Measurements from ENCODE around the gene TRPM2. TPM values are rescaled to one million over a fixed set of nuclear protein-coding genes. Genes with fewer than 3 reads are reported as not detected.

Gene TRPM2
- total RNA-seq, 1 donor from 2014 or later, result 0.07 TPM

DNA sequence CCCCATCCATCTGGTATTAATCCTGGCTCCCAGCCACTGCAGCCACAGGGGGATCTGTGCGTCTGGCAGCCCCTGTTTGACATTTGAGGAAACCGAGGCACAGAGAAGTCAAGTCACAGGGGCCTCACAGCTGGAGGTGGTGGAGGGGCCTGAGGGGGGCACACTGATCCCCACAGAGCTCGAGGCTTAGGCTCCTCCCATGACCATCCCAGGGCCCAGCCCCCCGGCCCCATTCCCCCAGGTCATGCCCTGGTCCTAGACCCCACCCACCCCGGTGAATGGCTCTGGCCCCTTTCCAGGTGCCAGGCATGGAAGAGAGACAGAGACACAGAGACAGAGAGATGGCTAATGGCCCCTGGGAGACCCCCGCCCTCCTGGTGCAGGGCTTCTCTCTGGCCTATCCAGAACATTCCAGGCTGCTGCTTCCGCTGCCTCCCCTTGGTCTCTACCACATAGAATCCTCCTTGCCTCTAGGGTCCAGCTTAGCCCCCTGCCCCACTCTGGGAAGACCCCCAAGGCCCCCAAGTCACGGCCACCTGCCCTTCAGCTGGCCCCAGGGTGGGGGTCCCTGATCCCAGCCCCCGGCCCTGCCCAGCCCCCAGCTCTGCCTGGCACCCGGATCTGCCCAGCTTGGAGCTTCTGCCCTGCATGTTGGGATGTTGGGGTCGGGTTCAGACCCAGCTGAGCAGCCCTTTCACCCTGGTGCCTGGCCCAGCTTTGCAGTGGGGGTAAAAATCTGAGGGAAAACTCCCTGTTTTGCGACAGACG is 72.7 kb downstream of the TRPM2 start:
- TF ChIP-seq CTCF (conservative IDR thresholded peaks at IDR 0.05), result no peak
- no peak overlapping the region for H3K27ac Mint-ChIP-seq

DNA sequence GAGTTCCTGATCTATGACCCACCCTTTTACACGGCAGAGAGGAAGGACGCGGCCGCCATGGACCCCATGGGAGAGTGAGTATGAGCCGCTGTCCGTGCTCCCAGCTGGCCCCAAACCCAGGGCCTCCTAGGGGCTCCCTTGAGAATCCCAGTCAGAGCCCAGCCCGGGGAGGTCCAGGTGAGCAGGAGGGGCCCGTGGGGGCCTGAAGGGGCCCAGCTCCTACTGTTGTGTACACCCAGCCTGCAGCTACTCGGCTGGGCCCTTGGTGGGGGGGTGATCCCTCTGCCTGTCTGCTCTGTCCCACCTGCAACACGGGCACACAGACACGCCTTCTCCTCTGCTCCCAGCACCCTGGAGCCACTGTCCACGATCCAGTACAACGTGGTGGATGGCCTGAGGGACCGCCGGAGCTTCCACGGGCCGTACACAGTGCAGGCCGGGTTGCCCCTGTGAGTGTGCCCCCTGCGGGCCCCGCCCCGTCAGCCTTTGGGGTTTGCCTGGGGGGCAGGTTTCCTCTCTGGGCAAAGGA is 73.3 kb downstream of the TRPM2 start:
- Mint-ChIP-seq H3K9me3 (peaks cover 10% of the 10 kb centered on the region), H3K27ac (no peak overlapping the region), H3K36me3 (no peaks in the 10 kb centered on the region), H3K4me1 (ENCODE audit: unreplicated experiment) (peaks cover 3% of the 10 kb centered on the region), H3K27me3 (no peaks in the 10 kb centered on the region), H3K4me3 (no peak overlapping the region)
- peak; percentile 66 for DNase-seq (ENCODE audit: extremely low spot score, unreplicated experiment)
- TF ChIP-seq CTCF (conservative IDR thresholded peaks at IDR 0.05), result no peak

More for the DNA sequence above, 72.7 kb downstream of the TRPM2 start:
- Mint-ChIP-seq H3K36me3 (no peaks in the 10 kb centered on the region), H3K4me3 (no peak overlapping the region), H3K9me3 (peaks cover 7% of the 10 kb centered on the region), H3K4me1 (ENCODE audit: unreplicated experiment) (peaks cover 3% of the 10 kb centered on the region), H3K27me3 (no peaks in the 10 kb centered on the region)
- DNase-seq (ENCODE audit: extremely low spot score, unreplicated experiment), result peak; percentile 66

GRCh38 chr21:44427241-44428120 is 74.1 kb downstream of the TRPM2 start:
- Mint-ChIP-seq H3K4me1 (ENCODE audit: unreplicated experiment) (peaks cover 3% of the 10 kb centered on the region), H3K27ac (no peak overlapping the region)
- DNase-seq (ENCODE audit: extremely low spot score, unreplicated experiment), result peak; percentile 36

GRCh38 chr21:44428281-44428960 is 75.0 kb downstream of the TRPM2 start:
- no peaks in the 10 kb centered on the region for H3K4me1 Mint-ChIP-seq (ENCODE audit: unreplicated experiment)
- H3K9me3 Mint-ChIP-seq, result peaks cover 15% of the 10 kb centered on the region
- no peak overlapping the region for H3K4me3 Mint-ChIP-seq
- no peaks in the 10 kb centered on the region for H3K27me3 Mint-ChIP-seq
- no peak overlapping the region for H3K27ac Mint-ChIP-seq
- peak; percentile 49 for DNase-seq (ENCODE audit: extremely low spot score, unreplicated experiment)
- H3K36me3 Mint-ChIP-seq, result no peaks in the 10 kb centered on the region
- no peak for TF ChIP-seq CTCF (conservative IDR thresholded peaks at IDR 0.05)

More at GRCh38 chr21:44427241-44428120, 74.1 kb downstream of the TRPM2 start:
- no peak for TF ChIP-seq CTCF (conservative IDR thresholded peaks at IDR 0.05)
- Mint-ChIP-seq H3K9me3 (peaks cover 15% of the 10 kb centered on the region), H3K4me3 (no peak overlapping the region), H3K36me3 (no peaks in the 10 kb centered on the region), H3K27me3 (no peaks in the 10 kb centered on the region)

- H3K4me3 Mint-ChIP-seq, result no peak overlapping the region
- no peaks in the 10 kb centered on the region for H3K27me3 Mint-ChIP-seq
- H3K4me1 Mint-ChIP-seq (ENCODE audit: unreplicated experiment), result no peaks in the 10 kb centered on the region
- peaks cover 15% of the 10 kb centered on the region for H3K9me3 Mint-ChIP-seq
- TF ChIP-seq CTCF (conservative IDR thresholded peaks at IDR 0.05), result no peak
- no peak for DNase-seq (ENCODE audit: extremely low spot score, unreplicated experiment)
- H3K36me3 Mint-ChIP-seq, result no peaks in the 10 kb centered on the region
- H3K27ac Mint-ChIP-seq, result no peak overlapping the region
Observed at GRCh38 chr21:44429894-44430293, 76.5 kb downstream of the TRPM2 start.
